ENCODE results near the gene APBB1. TPM values are rescaled to one million over a fixed set of nuclear protein-coding genes. Genes with fewer than 3 reads are reported as not detected.
A peak's percentile ranks its signal among the peaks of the same experiment; 100 is the strongest.

APBB1 gene
- total and polyA plus RNA-seq, 2 of the 4 experiments (the other 2 are of a cell fraction), result 39.4 to 44.1 TPM

DNA sequence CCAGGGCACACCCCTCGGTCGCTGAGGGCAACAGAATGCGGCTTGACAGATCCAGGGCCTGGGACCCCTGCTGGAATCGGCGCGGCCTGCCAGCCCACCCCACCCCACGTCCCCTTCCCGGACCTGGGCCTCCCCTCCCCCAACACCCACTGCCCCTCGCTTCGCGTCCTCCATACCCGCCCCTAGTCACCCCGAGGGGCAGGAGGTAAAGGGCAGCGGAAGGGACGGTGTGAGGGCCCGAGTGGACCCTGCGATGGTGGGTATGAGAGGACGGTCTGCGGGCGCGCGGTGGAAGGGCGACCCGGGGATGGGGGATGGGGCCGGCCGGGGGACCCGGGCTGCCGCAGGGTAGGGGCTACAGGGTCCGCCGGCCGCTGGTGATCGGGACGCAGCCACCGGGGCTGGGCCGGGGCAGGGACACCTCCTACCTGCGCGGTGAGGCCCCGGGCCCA, 311 bp downstream of the APBB1 start:
- Histone ChIP-seq H3K4ac (ENCODE audit: low read depth, low read length) (peak overlapping the region; percentile 90; the same call in 1 of the 2 replicates), H2BK120ac (ENCODE audit: low read depth, low read length) (no peak overlapping the region), H4K5ac (ENCODE audit: low read depth, low read length) (no peak overlapping the region; the same call in 1 of the 2 replicates), H3K56ac (ENCODE audit: extremely low read depth, insufficient read depth, low read length) (no peak overlapping the region), H3K23ac (ENCODE audit: low read depth, low read length) (peak overlapping the region; percentile 96; the same call in 1 of the 2 replicates), H3K18ac (ENCODE audit: low read depth, low read length) (no peak overlapping the region; the same call in 1 of the 2 replicates), H3K79me1 (ENCODE audit: low read depth in 1 of 2, low read length in 2 of 2) (peaks cover 22 to 43% of the 10 kb centered on the region in 2 experiments), H4K91ac (ENCODE audit: insufficient read depth, low read depth, low read length) (peak overlapping the region; percentile 48; the same call in 1 of the 2 replicates), H2AK9ac (replicated peaks; ENCODE audit: low read depth, low read length, poor library complexity) (peak overlapping the region; percentile 87), H3K27me3 (ENCODE audit: control insufficient read depth, insufficient read depth, low read length) (peaks cover 4% of the 10 kb centered on the region; the same call in 1 of the 2 replicates), H2AK5ac (ENCODE audit: low read depth, low read length) (0 out of 2 replicates have a peak overlapping the region, but pooled peaks have one; percentile 27), H3K27ac (ENCODE audit: insufficient read depth, low read length) (peak overlapping the region; percentile 30; the same call in 1 of the 2 replicates), H2AFZ (replicated peaks; ENCODE audit: low read length, poor library complexity) (peak overlapping the region; percentile 97), H2BK5ac (ENCODE audit: low read depth, low read length, poor library complexity, severe bottlenecking) (no peak overlapping the region), H3K4me2 (ENCODE audit: low read depth, low read length) (peak overlapping the region; percentile 95), H2BK15ac (ENCODE audit: low read depth, low read length) (no peak overlapping the region), H3K14ac (replicated peaks; ENCODE audit: low read depth, low read length) (peak overlapping the region; percentile 50), H3K4me1 (ENCODE audit: control insufficient read depth, insufficient read depth, low read length) (peaks cover 10% of the 10 kb centered on the region), H3K36me3 (ENCODE audit: control insufficient read depth, insufficient read depth, low read length) (no peaks in the 10 kb centered on the region), H2BK20ac (ENCODE audit: low read depth, low read length) (no peak overlapping the region), H3K9me3 (ENCODE audit: control insufficient read depth, insufficient read depth, low read length) (no peaks in the 10 kb centered on the region), H4K8ac (ENCODE audit: low read depth in 2 of 2, low read length in 2 of 2) (peak overlapping the region; percentile 69 to 81; a peak in 1 of 4 replicates), H3K9ac (ENCODE audit: low read depth, low read length) (peak overlapping the region; percentile 91), H3K4me3 (ENCODE audit: insufficient read depth, low read depth, low read length) (peak overlapping the region; percentile 96), H4K20me1 (ENCODE audit: insufficient read depth, low read length) (peaks cover 27% of the 10 kb centered on the region), H3K9me1 (ENCODE audit: insufficient read depth, low read length) (peaks cover 10% of the 10 kb centered on the region)
- BruUV-seq (replicated peaks), result no TSS peak
- CTCF ChIA-PET, result interaction anchor here (1.2 to 2.0 kb wide), 2 partner anchors 12 to 39 kb away, joined by 4 to 10 read pairs; no protein-coding TSS in a partner anchor
- POLR2A ChIA-PET (ENCODE audit: unreplicated experiment), result no interaction called here
- DNase-seq, result no peak
- intact Hi-C loops (cut with micrococcal nuclease) (loop anchor here (2.0 kb wide), 1 partner anchor 28 kb away; the partner anchor contains the start of gene SMPD1), dilution Hi-C loops (cut with HindIII; ENCODE audit: low sequenced_read_pairs, unreplicated experiment) (no loop called here), in situ Hi-C loops (cut with MboI; ENCODE audit: low sequenced_read_pairs) (no loop called here)
- no peak for TF ChIP-seq MXI1 (IDR thresholded peaks at IDR 0.05; ENCODE audit: borderline replicate concordance, low read depth, low read length)
- TF ChIP-seq CEBPB (IDR thresholded peaks at IDR 0.05; ENCODE audit: low read depth, low read length), result no peak
- TF ChIP-seq, protein P1, sequence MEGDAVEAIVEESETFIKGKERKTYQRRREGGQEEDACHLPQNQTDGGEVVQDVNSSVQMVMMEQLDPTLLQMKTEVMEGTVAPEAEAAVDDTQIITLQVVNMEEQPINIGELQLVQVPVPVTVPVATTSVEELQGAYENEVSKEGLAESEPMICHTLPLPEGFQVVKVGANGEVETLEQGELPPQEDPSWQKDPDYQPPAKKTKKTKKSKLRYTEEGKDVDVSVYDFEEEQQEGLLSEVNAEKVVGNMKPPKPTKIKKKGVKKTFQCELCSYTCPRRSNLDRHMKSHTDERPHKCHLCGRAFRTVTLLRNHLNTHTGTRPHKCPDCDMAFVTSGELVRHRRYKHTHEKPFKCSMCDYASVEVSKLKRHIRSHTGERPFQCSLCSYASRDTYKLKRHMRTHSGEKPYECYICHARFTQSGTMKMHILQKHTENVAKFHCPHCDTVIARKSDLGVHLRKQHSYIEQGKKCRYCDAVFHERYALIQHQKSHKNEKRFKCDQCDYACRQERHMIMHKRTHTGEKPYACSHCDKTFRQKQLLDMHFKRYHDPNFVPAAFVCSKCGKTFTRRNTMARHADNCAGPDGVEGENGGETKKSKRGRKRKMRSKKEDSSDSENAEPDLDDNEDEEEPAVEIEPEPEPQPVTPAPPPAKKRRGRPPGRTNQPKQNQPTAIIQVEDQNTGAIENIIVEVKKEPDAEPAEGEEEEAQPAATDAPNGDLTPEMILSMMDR (conservative IDR thresholded peaks at IDR 0.05; ENCODE audit: low read depth, low read length), result no peak
- TF ChIP-seq, protein P2, sequence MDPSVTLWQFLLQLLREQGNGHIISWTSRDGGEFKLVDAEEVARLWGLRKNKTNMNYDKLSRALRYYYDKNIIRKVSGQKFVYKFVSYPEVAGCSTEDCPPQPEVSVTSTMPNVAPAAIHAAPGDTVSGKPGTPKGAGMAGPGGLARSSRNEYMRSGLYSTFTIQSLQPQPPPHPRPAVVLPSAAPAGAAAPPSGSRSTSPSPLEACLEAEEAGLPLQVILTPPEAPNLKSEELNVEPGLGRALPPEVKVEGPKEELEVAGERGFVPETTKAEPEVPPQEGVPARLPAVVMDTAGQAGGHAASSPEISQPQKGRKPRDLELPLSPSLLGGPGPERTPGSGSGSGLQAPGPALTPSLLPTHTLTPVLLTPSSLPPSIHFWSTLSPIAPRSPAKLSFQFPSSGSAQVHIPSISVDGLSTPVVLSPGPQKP (IDR thresholded peaks at IDR 0.05; ENCODE audit: borderline replicate concordance, low read depth, low read length), result no peak
- TF ChIP-seq NFE2L2 (IDR thresholded peaks at IDR 0.05; ENCODE audit: low read depth, low read length), result no peak
- TF ChIP-seq MAZ (IDR thresholded peaks at IDR 0.05; ENCODE audit: borderline replicate concordance, low read depth, low read length), result no peak
- no peak for TF ChIP-seq BHLHE40 (IDR thresholded peaks at IDR 0.05; ENCODE audit: low read depth, low read length)
- TF ChIP-seq MAFK (IDR thresholded peaks at IDR 0.05; ENCODE audit: low read depth, low read length), result no peak
- TF ChIP-seq RFX5 (IDR thresholded peaks at IDR 0.05; ENCODE audit: low read depth, low read length), result no peak
- TF ChIP-seq, protein P3, sequence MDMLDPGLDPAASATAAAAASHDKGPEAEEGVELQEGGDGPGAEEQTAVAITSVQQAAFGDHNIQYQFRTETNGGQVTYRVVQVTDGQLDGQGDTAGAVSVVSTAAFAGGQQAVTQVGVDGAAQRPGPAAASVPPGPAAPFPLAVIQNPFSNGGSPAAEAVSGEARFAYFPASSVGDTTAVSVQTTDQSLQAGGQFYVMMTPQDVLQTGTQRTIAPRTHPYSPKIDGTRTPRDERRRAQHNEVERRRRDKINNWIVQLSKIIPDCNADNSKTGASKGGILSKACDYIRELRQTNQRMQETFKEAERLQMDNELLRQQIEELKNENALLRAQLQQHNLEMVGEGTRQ (IDR thresholded peaks at IDR 0.05; ENCODE audit: low read depth, low read length), result no peak
- no peak for TF ChIP-seq POLR2A (IDR thresholded peaks at IDR 0.05; ENCODE audit: low read depth, low read length)
- no peak for TF ChIP-seq SMC3 (IDR thresholded peaks at IDR 0.05; ENCODE audit: low read depth, low read length)
- no peak for TF ChIP-seq FOS (IDR thresholded peaks at IDR 0.05; ENCODE audit: low read depth, low read length)
- no peak for TF ChIP-seq RCOR1 (IDR thresholded peaks at IDR 0.05; ENCODE audit: insufficient replicate concordance, low read length)
- TF ChIP-seq RAD21 (IDR thresholded peaks at IDR 0.05; ENCODE audit: low read length), result no peak
- TF ChIP-seq CHD1 (IDR thresholded peaks at IDR 0.05; ENCODE audit: low read depth, low read length), result no peak
- WGBS, 2 experiments (ENCODE audit: extremely low coverage in 2 of 2, insufficient read length in 1 of 2), result no CpG with 5 or more reads among the region's 38 CpGs
- ATAC-seq (ENCODE audit: low read depth), result peak; percentile 38
